IPS DF 6.9 (cell line): ENCODE measurements around the gene RIMOC1.
"Not testable (repeated sequence)": the region's sequence is repeated elsewhere in the genome, so short reads cannot be mapped to it uniquely, and the experiment has no call there.

Experiments used
- DNase-seq: peaks from one replicate; pipeline ENCODE4 v3.0.0-alpha.2; 2013; ENCODE audit warnings: low read depth, low spot score
- H3K27ac ChIP-seq: one replicate; pipeline ENCODE4 v1.5.1; 2013; ENCODE audit warnings: low read length, control low read depth
- H3K27me3 ChIP-seq: 2 replicates; pipeline ENCODE4 v1.6.1; 2013; ENCODE audit warnings: mild to moderate bottlenecking, low read length; ENCODE audit not compliant: control insufficient read depth, insufficient read depth
- H3K36me3 ChIP-seq: 2 replicates; pipeline ENCODE4 v1.6.1; 2013; ENCODE audit warnings: low read length; ENCODE audit not compliant: control insufficient read depth, insufficient read depth
- H3K4me1 ChIP-seq: 2 replicates; pipeline ENCODE4 v1.6.1; 2013; ENCODE audit warnings: low read length; ENCODE audit not compliant: control insufficient read depth, insufficient read depth
- H3K4me3 ChIP-seq: 2 replicates; pipeline ENCODE4 v1.5.1; 2013; ENCODE audit warnings: mild to moderate bottlenecking, low read length
- H3K9me3 ChIP-seq: 2 replicates; pipeline ENCODE4 v1.6.1; 2013; ENCODE audit warnings: low read length, inconsistent platforms; ENCODE audit not compliant: control insufficient read depth, insufficient read depth
- WGBS: extraction: QIAGEN DNeasy Blood & Tissue Kit; methylation state at CpG from one replicate; pipeline ENCODE4 v1.1.7; 2013; ENCODE audit warnings: mixed read lengths, missing lambda C conversion rate; ENCODE audit not compliant: insufficient read length, insufficient coverage; 5-methylcytosine and 5-hydroxymethylcytosine counted together

RIMOC1 gene

GRCh38 chr5:41924526-41924871 lies 20.4 kb downstream of the RIMOC1 start:
- no peaks in the 10 kb centered on the region for H3K27me3 ChIP-seq
- H3K36me3 ChIP-seq, result no peaks in the 10 kb centered on the region
- no peak overlapping the region for H3K4me3 ChIP-seq
- no CpG with 5 or more reads among the region's 4 CpGs for WGBS
- H3K9me3 ChIP-seq, result no peaks in the 10 kb centered on the region
- DNase-seq, result no peak
- no peak overlapping the region for H3K27ac ChIP-seq
- no peaks in the 10 kb centered on the region for H3K4me1 ChIP-seq

GRCh38 chr5:41924872-41925554 lies 20.9 kb downstream of the RIMOC1 start, which contains the start of gene FBXO4:
Gene FBXO4, plus strand, starts transcription at chr5:41925281. Its CDS starts 29 bp downstream, at chr5:41925310.
- Histone ChIP-seq H3K9me3 (no peaks in the 10 kb centered on the region), H3K36me3 (no peaks in the 10 kb centered on the region), H3K4me3 (peak within 1 kb of the TSS; percentile 31; the same call in 1 of the 2 replicates), H3K4me1 (no peaks in the 10 kb centered on the region), H3K27ac (no peak within 1 kb of the TSS), H3K27me3 (no peaks in the 10 kb centered on the region)
- no peak for DNase-seq
- no CpG with 5 or more reads among the region's 60 CpGs for WGBS

- no peaks in the 10 kb centered on the region for H3K36me3 ChIP-seq
- no peak for DNase-seq
Measured at GRCh38 chr5:41925555-41925951, 21.4 kb downstream of the RIMOC1 start.

GRCh38 chr5:41927604-41928003 lies 23.5 kb downstream of the RIMOC1 start:
- Histone ChIP-seq H3K4me3 (no peak overlapping the region), H3K9me3 (no peaks in the 10 kb centered on the region), H3K36me3 (no peaks in the 10 kb centered on the region), H3K27ac (no peak overlapping the region), H3K4me1 (no peaks in the 10 kb centered on the region), H3K27me3 (no peaks in the 10 kb centered on the region)
- DNase-seq, result no peak
- WGBS, result no CpG with 5 or more reads among the region's 4 CpGs

More at GRCh38 chr5:41925555-41925951, 21.4 kb downstream of the RIMOC1 start:
- no CpG with 5 or more reads among the region's 18 CpGs for WGBS
- Histone ChIP-seq H3K4me3 (peak overlapping the region; percentile 31; the same call in 1 of the 2 replicates), H3K27ac (no peak overlapping the region), H3K4me1 (no peaks in the 10 kb centered on the region), H3K27me3 (no peaks in the 10 kb centered on the region), H3K9me3 (no peaks in the 10 kb centered on the region)

DNA sequence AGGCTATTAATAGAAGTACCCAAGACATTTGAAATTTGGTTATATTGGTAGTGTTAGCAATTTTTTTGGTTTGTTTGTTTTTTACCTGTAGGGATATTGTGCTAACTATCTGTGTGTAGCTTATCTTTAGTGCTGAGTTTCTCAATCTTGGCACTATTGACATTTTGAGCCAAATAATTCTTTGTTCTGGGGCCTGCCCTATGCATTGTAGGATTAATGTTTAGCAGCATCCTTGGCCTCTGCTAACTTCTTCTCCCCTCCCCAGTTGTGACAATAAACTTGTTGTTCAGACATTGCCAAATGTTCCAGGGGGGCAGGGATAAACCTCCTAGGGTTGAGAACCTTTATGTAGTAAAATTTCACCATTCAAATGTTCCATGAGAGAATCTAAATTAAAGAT lies 24.9 kb downstream of the RIMOC1 start:
- Histone ChIP-seq H3K36me3 (no peaks in the 10 kb centered on the region), H3K27ac (no peak overlapping the region), H3K9me3 (no peaks in the 10 kb centered on the region), H3K4me3 (no peak overlapping the region), H3K4me1 (no peaks in the 10 kb centered on the region), H3K27me3 (no peaks in the 10 kb centered on the region)
- no peak for DNase-seq

DNA sequence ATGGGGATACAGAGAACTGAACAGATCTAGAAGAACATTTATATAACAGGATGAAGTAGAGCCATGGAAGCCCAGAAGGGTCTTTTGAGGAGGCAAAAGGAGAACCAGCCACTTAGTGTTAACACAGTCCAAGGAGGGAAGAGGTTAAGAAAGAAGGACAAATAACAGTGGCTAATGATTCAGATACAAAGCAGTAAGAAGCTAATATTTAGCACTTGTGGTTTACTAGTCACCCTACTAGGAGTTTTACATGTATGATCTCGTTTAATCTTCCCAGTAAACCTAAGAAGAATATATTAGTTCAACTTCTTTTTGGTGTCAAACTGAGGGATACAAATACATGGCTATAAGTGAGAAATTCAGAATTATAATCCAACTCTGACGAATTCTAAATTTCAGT lies 28.6 kb downstream of the RIMOC1 start:
- Histone ChIP-seq H3K27ac (no peak overlapping the region), H3K9me3 (no peaks in the 10 kb centered on the region), H3K27me3 (no peaks in the 10 kb centered on the region), H3K4me1 (no peaks in the 10 kb centered on the region), H3K36me3 (no peaks in the 10 kb centered on the region), H3K4me3 (no peak overlapping the region)
- no peak for DNase-seq
- WGBS, result no CpG with 5 or more reads among the region's 2 CpGs

- no peak overlapping the region for H3K4me3 ChIP-seq
- no peak overlapping the region for H3K27ac ChIP-seq
- H3K4me1 ChIP-seq, result no peaks in the 10 kb centered on the region
- no peaks in the 10 kb centered on the region for H3K9me3 ChIP-seq
- DNase-seq, result no peak
- no peaks in the 10 kb centered on the region for H3K27me3 ChIP-seq
- H3K36me3 ChIP-seq, result no peaks in the 10 kb centered on the region
Measured at GRCh38 chr5:41935544-41935943, 31.4 kb downstream of the RIMOC1 start.

GRCh38 chr5:41940641-41941040 lies 36.5 kb downstream of the RIMOC1 start:
- no CpG with 5 or more reads among the region's 1 CpG for WGBS
- no peaks in the 10 kb centered on the region for H3K9me3 ChIP-seq
- H3K27me3 ChIP-seq, result no peaks in the 10 kb centered on the region
- no peaks in the 10 kb centered on the region for H3K36me3 ChIP-seq
- no peaks in the 10 kb centered on the region for H3K4me1 ChIP-seq
- H3K4me3 ChIP-seq, result no peak overlapping the region
- DNase-seq, result no peak
- no peak overlapping the region for H3K27ac ChIP-seq

GRCh38 chr5:41945332-41945955 lies 41.3 kb downstream of the RIMOC1 start:
- H3K9me3 ChIP-seq, H3K4me3 ChIP-seq, H3K27ac ChIP-seq, H3K27me3 ChIP-seq, H3K4me1 ChIP-seq, DNase-seq, H3K36me3 ChIP-seq: not testable (repeated sequence)
- WGBS, result no CpG with 5 or more reads among the region's 7 CpGs

GRCh38 chr5:41951224-41951623 lies 47.1 kb downstream of the RIMOC1 start:
- Histone ChIP-seq H3K36me3 (no peaks in the 10 kb centered on the region), H3K4me1 (no peaks in the 10 kb centered on the region), H3K4me3 (no peak overlapping the region), H3K27me3 (no peaks in the 10 kb centered on the region), H3K9me3 (no peaks in the 10 kb centered on the region), H3K27ac (no peak overlapping the region)
- no CpG with 5 or more reads among the region's 3 CpGs for WGBS
- no peak for DNase-seq
